OCI-LY7 (cell line): Measurements from ENCODE around the gene FAM76B.

Source experiments
- CTCF ChIP-seq: fragments of 200-600 bp; sonication (generic); conservative IDR thresholded peaks from 2 replicates; pipeline ENCODE4 v1.5.1; 2014; ENCODE audit warnings: mild to moderate bottlenecking, antibody characterized with exemption, low read length, moderate library complexity, mixed read lengths
- EZH2phosphoT487 ChIP-seq: fragments of 200-600 bp; sonication (generic); IDR thresholded peaks from 2 replicates; pipeline ENCODE4 v1.6.1; 2018; ENCODE audit warnings: low read depth, borderline replicate concordance, mild to moderate bottlenecking, mixed run types, antibody characterized with exemption, low read length, moderate library complexity, mixed read lengths

GRCh38 chr11:95821640-95822039 lies 32.1 kb upstream of the FAM76B start:
- TF ChIP-seq CTCF (no peak), EZH2phosphoT487 (no peak)
